ENCODE results near the gene OR2A14.
"Not testable (repeated sequence)": the region's sequence is repeated elsewhere in the genome, so short reads cannot be mapped to it uniquely, and the experiment has no call there.

Gene OR2A14

GRCh38 chr7:144122876-144123275 is at the start of gene OR2A14:
TSS of gene OR2A14 (plus strand) at chr7:144123176. CDS start at chr7:144129113, 5,937 bp downstream.
- no peak for DNase-seq

- no peak for DNase-seq
Measured at GRCh38 chr7:144074374-144074773, 48.6 kb upstream of the OR2A14 start.

GRCh38 chr7:144085978-144086377 is 37.0 kb upstream of the OR2A14 start, which contains the start of gene OR2A12:
TSS of gene OR2A12 (plus strand) at chr7:144086278. CDS start at chr7:144095108, 8,830 bp downstream.
- DNase-seq, result no peak

GRCh38 chr7:144086730-144087129 is 36.2 kb upstream of the OR2A14 start:
- DNase-seq, result no peak

GRCh38 chr7:144087230-144087629 is 35.7 kb upstream of the OR2A14 start:
- DNase-seq, result no peak

- no peak for DNase-seq
Measured at GRCh38 chr7:144090667-144091066, 32.3 kb upstream of the OR2A14 start.

GRCh38 chr7:144098776-144099175 is 24.2 kb upstream of the OR2A14 start:
- no peak for DNase-seq

- no peak for DNase-seq
Measured at GRCh38 chr7:144100607-144101006, 22.4 kb upstream of the OR2A14 start.

GRCh38 chr7:144102041-144102440 is 20.9 kb upstream of the OR2A14 start:
- DNase-seq, result no peak

- no peak for DNase-seq
Measured at GRCh38 chr7:144105211-144105610, 17.8 kb upstream of the OR2A14 start.

GRCh38 chr7:144109283-144109682 is 13.7 kb upstream of the OR2A14 start, which contains the start of gene OR2A2:
TSS of gene OR2A2 (plus strand) at chr7:144109583. CDS start at chr7:144109583, 0 bp downstream.
- DNase-seq, result no peak

GRCh38 chr7:144110272-144110671 is 12.7 kb upstream of the OR2A14 start:
- DNase-seq, result no peak

- DNase-seq, result no peak
Measured at GRCh38 chr7:144113651-144114050, 9.3 kb upstream of the OR2A14 start.

GRCh38 chr7:144118341-144118740 is 4.6 kb upstream of the OR2A14 start:
- no peak for DNase-seq

GRCh38 chr7:144127714-144128334 is 4.8 kb downstream of the OR2A14 start:
- DNase-seq, result peak; percentile 95

GRCh38 chr7:144129601-144130000 is 6.6 kb downstream of the OR2A14 start:
- not testable (repeated sequence) for DNase-seq

- DNase-seq, result no peak
Measured at GRCh38 chr7:144130730-144131129, 7.8 kb downstream of the OR2A14 start.

- DNase-seq, result no peak
Measured at GRCh38 chr7:144132262-144132661, 9.3 kb downstream of the OR2A14 start.

GRCh38 chr7:144133307-144133706 is 10.3 kb downstream of the OR2A14 start:
- DNase-seq, result no peak

- DNase-seq, result no peak
Measured at GRCh38 chr7:144134116-144134515, 11.1 kb downstream of the OR2A14 start.

- no peak for DNase-seq
Measured at GRCh38 chr7:144137501-144137900, 14.5 kb downstream of the OR2A14 start.

GRCh38 chr7:144142187-144142586 is 19.2 kb downstream of the OR2A14 start:
- DNase-seq, result no peak

GRCh38 chr7:144144426-144144825 is 21.4 kb downstream of the OR2A14 start:
- DNase-seq, result no peak

GRCh38 chr7:144148224-144148827 is 25.4 kb downstream of the OR2A14 start:
- no peak for DNase-seq

- no peak for DNase-seq
Measured at GRCh38 chr7:144158861-144159260, 35.9 kb downstream of the OR2A14 start.
